HG02852 (cell line): ENCODE results near the gene SPTA1.

Source experiments
- ATAC-seq: cut with Tn5 transposase; IDR thresholded peaks from one replicate; pipeline ENCODE4 v1.9.1; 2021; ENCODE audit warnings: mild to moderate bottlenecking, moderate library complexity; ENCODE audit not compliant: unreplicated experiment

SPTA1 gene

GRCh38 chr1:158577561-158577960 is 109.0 kb downstream of the SPTA1 start:
- ATAC-seq, result no peak

- no peak for ATAC-seq
These were observed 114.3 kb downstream of the SPTA1 start for GRCh38 chr1:158572226-158572625.

GRCh38 chr1:158570480-158570879 is 116.0 kb downstream of the SPTA1 start, which contains the start of gene OR6P1:
Gene OR6P1 (minus strand): TSS chr1:158570580. CDS start chr1:158563604, 6,976 bp downstream.
- ATAC-seq, result no peak

GRCh38 chr1:158564608-158565007 is 121.9 kb downstream of the SPTA1 start:
- ATAC-seq, result no peak

- no peak for ATAC-seq
These were observed 122.7 kb downstream of the SPTA1 start for GRCh38 chr1:158563853-158564252.
